NCI-H187 (cell line): ENCODE results near the gene FAM107A.
"Not testable (repeated sequence)": the region's sequence is repeated elsewhere in the genome, so short reads cannot be mapped to it uniquely, and the experiment has no call there.

Experiments
- DNase-seq, 2 experiments: peaks; one replicate each; lab custom pipeline; 2025; lab: John Stamatoyannopoulos, UW

Gene FAM107A

DNA sequence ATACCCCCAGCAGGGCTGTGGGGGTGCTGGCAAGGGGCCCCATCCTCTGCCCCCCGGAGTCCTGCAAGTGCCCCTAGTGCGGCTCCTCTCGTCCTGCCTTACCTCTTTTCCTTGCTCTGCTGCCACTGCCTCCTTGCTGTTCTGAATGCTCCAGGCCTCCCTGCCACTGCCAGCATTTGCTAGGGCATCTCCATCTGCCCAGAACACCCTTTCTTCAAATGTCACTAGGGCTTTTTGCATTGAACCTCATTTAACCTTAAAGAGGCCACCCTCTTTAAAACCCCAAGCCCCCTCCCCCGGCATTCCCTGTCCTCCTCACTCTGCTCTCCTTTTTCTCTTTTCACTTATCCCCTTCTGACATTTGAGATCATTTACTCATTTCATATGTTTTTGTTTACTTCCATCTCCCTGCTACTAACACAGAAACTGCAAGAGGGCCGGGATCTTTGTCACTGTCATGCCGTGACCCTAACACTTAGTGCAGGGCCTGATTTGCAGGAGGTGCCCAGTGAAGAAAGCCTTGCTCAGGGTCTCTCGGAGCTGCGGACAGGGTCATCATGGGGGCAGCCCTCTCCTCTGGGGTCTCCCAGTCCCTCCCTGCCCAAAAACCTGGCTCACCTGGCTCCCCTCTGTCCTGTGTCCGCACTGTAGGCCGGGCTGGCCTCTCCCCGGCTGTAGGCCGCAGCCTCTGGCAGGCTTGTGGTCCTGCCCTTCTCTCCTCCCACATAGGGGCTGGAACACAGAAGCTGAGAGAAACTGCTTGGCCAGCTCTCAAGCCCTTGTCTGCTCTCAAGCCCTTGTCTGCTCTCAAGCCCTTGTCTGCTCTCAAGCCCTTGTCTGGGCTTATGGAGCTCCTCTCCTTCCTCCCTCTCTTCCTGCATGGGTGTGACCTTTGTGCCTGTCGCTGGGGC is 40.4 kb downstream of the FAM107A start, which contains the start of gene ACOX2:
Gene ACOX2 (minus strand): TSS at position 690 of the 911 bp plus-strand sequence. CDS start 2,084 bp downstream, outside the sequence.
- DNase-seq, result peak; percentile 3 to 4

GRCh38 chr3:58535531-58536500 is 41.4 kb downstream of the FAM107A start:
- no peak for DNase-seq

GRCh38 chr3:58534592-58535494 is 42.3 kb downstream of the FAM107A start:
- no peak for DNase-seq

GRCh38 chr3:58532794-58533220 is 44.4 kb downstream of the FAM107A start:
- DNase-seq, result peak in 1 of 2 experiments; percentile 14

DNA sequence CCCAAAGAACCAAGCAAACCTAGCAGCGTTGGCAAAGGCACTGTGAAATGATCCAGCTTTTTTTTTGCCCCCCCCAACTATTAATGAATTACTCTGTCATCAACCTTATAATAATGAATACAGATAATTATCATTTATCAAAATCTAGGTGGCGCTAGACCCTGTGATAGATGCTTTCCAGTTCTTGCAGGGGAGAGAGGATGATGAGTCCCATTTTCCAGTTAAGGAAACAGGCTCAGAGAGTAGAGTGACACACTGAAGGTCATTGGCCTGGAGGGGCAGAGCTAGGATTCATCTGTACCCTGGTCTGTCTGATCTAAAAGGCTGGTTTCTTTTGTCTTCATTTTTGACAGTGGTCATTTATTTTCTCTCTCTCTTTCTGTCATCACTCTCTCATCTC is 45.2 kb downstream of the FAM107A start:
- DNase-seq, result no peak

GRCh38 chr3:58531555-58531954 is 45.6 kb downstream of the FAM107A start:
- DNase-seq, result no peak

DNA sequence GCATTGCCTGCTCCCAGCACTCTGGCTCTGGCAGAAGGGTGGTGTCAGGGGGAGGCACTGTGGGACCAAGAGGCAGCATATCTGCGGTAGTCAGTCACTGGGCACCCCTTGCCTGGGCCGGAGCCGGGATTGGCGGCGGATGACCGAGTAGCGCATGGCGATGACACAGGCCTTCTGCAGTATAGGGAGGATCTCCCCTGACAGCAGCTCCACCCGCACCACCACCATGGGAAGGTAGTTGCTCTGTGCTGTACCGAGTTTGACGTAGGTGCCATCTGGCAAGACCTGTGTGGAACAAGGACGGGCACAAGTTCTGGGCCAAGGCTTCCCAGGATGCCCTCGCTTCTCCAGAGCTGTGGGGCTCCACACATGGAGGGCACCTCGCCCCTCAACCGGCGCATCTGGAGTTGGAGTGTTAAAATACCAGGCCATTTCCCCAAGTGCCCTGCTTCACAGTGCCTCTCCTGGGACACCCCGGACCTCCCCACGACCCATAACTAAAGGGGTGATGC is 46.8 kb downstream of the FAM107A start:
- DNase-seq, result no peak

- DNase-seq, result no peak
Measured at GRCh38 chr3:58529516-58530353, 47.5 kb downstream of the FAM107A start.

- no peak for DNase-seq
Measured at GRCh38 chr3:58528629-58529028, 48.6 kb downstream of the FAM107A start.

- not testable (repeated sequence) for DNase-seq
Measured at GRCh38 chr3:58527440-58527839, 49.8 kb downstream of the FAM107A start.

GRCh38 chr3:58526515-58526957 is 50.7 kb downstream of the FAM107A start:
- no peak for DNase-seq

DNA sequence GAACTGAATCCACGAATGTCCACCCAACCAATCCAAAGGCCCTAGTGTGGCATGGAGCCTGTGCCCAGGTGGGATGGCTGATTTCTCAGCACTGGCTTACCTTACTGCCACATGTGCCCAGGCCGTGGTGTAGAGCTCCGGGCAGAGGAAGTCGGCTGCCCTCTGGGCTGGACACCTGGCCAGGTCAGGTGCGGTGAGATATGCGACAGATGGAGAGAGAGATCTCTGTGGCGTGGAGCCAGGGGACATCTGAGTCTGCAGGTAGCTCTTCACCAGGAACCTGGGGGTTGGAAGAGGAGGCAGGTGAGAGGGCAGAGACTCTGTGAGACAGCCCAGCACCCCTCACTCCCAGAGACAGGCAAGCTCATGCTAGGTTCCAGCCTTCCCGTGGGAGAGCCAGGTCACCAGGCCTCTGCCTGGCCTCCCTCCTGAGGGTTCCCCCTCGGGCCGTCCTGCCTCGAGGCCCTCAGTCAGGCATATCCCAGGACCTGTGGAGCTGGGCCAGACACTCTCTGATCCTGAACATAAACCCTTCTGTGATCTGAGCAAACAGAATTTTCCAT is 52.8 kb downstream of the FAM107A start:
- no peak for DNase-seq

DNA sequence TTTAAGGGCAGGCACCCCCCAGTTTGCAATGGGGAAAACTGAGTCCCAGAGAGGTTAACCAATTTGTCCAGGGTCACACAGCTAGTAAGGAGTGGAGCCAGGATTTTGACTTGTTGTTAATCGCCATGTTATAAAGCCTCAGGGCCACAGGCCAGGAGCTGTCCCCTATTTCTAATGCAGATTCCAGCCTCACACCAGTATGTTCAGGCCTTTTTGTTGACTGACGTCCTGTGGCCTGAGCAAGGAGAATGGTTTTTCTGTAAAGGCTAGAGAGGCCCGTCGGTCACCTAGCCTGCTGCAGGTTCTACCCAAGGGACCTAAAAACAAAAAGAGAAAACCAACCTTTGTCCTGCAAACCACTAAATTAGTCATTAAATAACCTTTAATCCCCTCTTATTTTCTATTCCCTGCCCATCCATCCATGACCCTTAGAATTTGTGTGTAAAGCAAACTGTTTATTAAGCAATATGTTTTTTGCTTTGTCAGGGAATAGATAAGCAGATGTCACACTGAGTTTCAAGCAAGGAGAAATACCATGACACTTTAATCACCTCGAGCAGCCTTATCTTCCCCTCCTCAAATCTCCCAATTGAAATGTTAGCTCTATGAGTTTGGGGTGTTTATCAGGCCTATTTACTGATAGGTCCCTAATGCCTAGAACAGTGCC is 54.3 kb downstream of the FAM107A start:
- no peak for DNase-seq

- DNase-seq, result no peak
Measured at GRCh38 chr3:58521917-58522631, 55.1 kb downstream of the FAM107A start.

- no peak for DNase-seq
Measured at GRCh38 chr3:58521336-58521670, 55.9 kb downstream of the FAM107A start.

- no peak for DNase-seq
Measured at GRCh38 chr3:58520403-58521335, 56.5 kb downstream of the FAM107A start.

DNA sequence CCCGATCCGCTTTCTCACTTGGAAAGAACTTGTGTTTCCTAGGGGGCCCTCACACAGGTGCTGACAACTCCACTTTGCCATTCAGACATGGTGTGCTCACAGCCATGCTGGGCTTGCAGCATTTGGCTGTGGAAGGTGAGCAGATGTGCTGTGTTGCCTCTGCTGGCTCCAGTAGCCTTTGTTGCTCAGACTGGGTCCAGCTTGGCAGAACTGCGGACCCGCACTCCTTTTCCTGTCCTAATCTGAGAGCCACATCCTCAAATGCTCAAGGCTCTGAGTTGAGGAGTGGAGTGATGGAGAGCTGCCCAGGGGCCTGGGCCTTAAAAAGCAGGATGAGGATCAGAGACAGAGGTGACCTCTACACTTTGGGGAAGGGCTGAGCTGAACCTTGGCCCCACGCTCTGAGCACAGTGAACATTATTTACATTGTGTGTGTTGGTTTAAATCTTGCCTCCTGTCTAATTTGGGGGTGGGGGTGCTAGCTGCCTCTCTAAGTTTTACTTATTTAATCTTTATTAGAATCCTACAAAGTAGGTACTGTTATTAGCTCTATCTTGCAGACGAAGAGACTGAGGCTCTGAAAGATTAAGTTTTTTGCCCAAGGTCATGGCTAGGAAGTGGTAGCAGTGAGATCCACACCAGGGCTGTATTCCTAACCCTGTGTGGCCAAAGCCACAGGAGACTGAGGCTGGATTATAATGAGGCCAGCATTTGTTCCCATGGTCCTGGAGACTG is 57.4 kb downstream of the FAM107A start:
- no peak for DNase-seq
